Activated T-helper 1 cell treated with Interleukin-2 at 50 U/mL for 16 hours (primary cell): ENCODE measurements around the gene IL13.

Experiments used
- DNase-seq: peaks from one replicate; pipeline ENCODE4 v3.0.0-alpha.2; 2020; ENCODE audit warnings: low read depth

IL13 gene

GRCh38 chr5:132669966-132670882 lies 12.3 kb downstream of the IL13 start:
- no peak for DNase-seq

- no peak for DNase-seq
Observed at GRCh38 chr5:132671000-132671399, 13.0 kb downstream of the IL13 start.

- DNase-seq, result no peak
Observed at GRCh38 chr5:132673488-132673887, 15.5 kb downstream of the IL13 start.

- DNase-seq, result no peak
Observed at GRCh38 chr5:132673939-132674630, 16.1 kb downstream of the IL13 start, which contains the start of gene IL4. TSS of gene IL4 (plus strand) at chr5:132673989. CDS start at chr5:132674051, 62 bp downstream.

GRCh38 chr5:132674671-132675506 lies 16.9 kb downstream of the IL13 start:
- no peak for DNase-seq

- DNase-seq, result no peak
Observed at GRCh38 chr5:132675936-132676689, 18.1 kb downstream of the IL13 start.

- no peak for DNase-seq
Observed at GRCh38 chr5:132677191-132677590, 19.2 kb downstream of the IL13 start.

GRCh38 chr5:132677682-132678400 lies 19.9 kb downstream of the IL13 start:
- no peak for DNase-seq

GRCh38 chr5:132678735-132679134 lies 20.8 kb downstream of the IL13 start:
- DNase-seq, result no peak

- no peak for DNase-seq
Observed at GRCh38 chr5:132679166-132679565, 21.2 kb downstream of the IL13 start.

- no peak for DNase-seq
Observed at GRCh38 chr5:132679717-132680380, 21.9 kb downstream of the IL13 start.

- no peak for DNase-seq
Observed at GRCh38 chr5:132680780-132681475, 23.0 kb downstream of the IL13 start.

- no peak for DNase-seq
Observed at GRCh38 chr5:132681476-132681831, 23.5 kb downstream of the IL13 start.

- no peak for DNase-seq
Observed at GRCh38 chr5:132681983-132682382, 24.0 kb downstream of the IL13 start.

GRCh38 chr5:132684491-132684890 lies 26.5 kb downstream of the IL13 start:
- no peak for DNase-seq

GRCh38 chr5:132684922-132685720 lies 27.1 kb downstream of the IL13 start:
- DNase-seq, result no peak

GRCh38 chr5:132686193-132686592 lies 28.2 kb downstream of the IL13 start:
- no peak for DNase-seq

- no peak for DNase-seq
Observed at GRCh38 chr5:132687995-132688394, 30.0 kb downstream of the IL13 start.
